Smooth muscle cell (in vitro differentiated cells): Measurements from ENCODE around the gene PDE9A. TPM values are rescaled to one million over a fixed set of nuclear protein-coding genes. Genes with fewer than 3 reads are reported as not detected.

Experiments used
- DNase-seq: peaks from one replicate; lab custom pipeline; 2025; ENCODE audit not compliant: unreplicated experiment; lab: John Stamatoyannopoulos, UW
- H2AFZ ChIP-seq: fragments of 200-600 bp; sonication (generic); 2 replicates; pipeline ENCODE4 v1.6.0; 2016; ENCODE audit warnings: antibody characterized with exemption, low read depth, mild to moderate bottlenecking
- H3F3A ChIP-seq: fragments of 200-600 bp; sonication (generic); 2 replicates; pipeline ENCODE4 v1.6.0; 2017; ENCODE audit warnings: antibody characterized with exemption, low read depth
- H3K27ac ChIP-seq: fragments of 200-600 bp; sonication (generic); 2 replicates; pipeline ENCODE4 v1.5.1; 2016; ENCODE audit warnings: low read depth, mild to moderate bottlenecking
- H3K27me3 ChIP-seq: fragments of 200-600 bp; sonication (generic); 2 replicates; pipeline ENCODE4 v1.6.1; 2016; ENCODE audit warnings: low read depth, mild to moderate bottlenecking
- H3K36me3 ChIP-seq: fragments of 200-600 bp; sonication (generic); 2 replicates; pipeline ENCODE4 v1.5.1; 2016; ENCODE audit warnings: low read depth
- H3K4me1 ChIP-seq: fragments of 200-600 bp; sonication (generic); 2 replicates; pipeline ENCODE4 v1.5.1; 2016; ENCODE audit warnings: low read depth
- H3K4me2 ChIP-seq: fragments of 200-600 bp; sonication (generic); 2 replicates; pipeline ENCODE4 v1.6.0; 2016; ENCODE audit warnings: mild to moderate bottlenecking
- H3K4me3 ChIP-seq: fragments of 200-600 bp; sonication (generic); 2 replicates; pipeline ENCODE4 v1.5.1; 2016; ENCODE audit warnings: mild to moderate bottlenecking
- H3K79me2 ChIP-seq: fragments of 200-600 bp; sonication (generic); 2 replicates; pipeline ENCODE4 v1.6.0; 2016; ENCODE audit warnings: low read depth, mild to moderate bottlenecking
- H3K9ac ChIP-seq: fragments of 200-600 bp; sonication (generic); 2 replicates; pipeline ENCODE4 v1.6.0; 2016; ENCODE audit warnings: low read depth
- H3K9me3 ChIP-seq: fragments of 200-600 bp; sonication (generic); replicated peaks from 2 replicates; pipeline ENCODE4 v1.5.1; 2016; ENCODE audit warnings: low read depth
- H4K20me1 ChIP-seq: fragments of 200-600 bp; sonication (generic); 2 replicates; pipeline ENCODE4 v1.6.0; 2016; ENCODE audit warnings: low read depth
- CTCF ChIP-seq: fragments of 200-600 bp; sonication (generic); IDR thresholded peaks from 2 replicates; pipeline ENCODE4 v1.5.1; 2017; ENCODE audit warnings: borderline replicate concordance, mild to moderate bottlenecking, antibody characterized with exemption; ENCODE audit not compliant: insufficient read depth, poor library complexity, severe bottlenecking
- WGBS: methylation state at CpG from one replicate; pipeline ENCODE4 v1.1.7; 2016; ENCODE audit warnings: low lambda C conversion rate; 5-methylcytosine and 5-hydroxymethylcytosine counted together
- polyA plus RNA-seq: library from polyadenylated mRNA; unstranded; fragments of >200 nt; fragmentation: Nextera tagmentation; extraction: Ambion mirVana; gene quantifications from 2 replicates; pipeline ENCODE4 v1.2.1, GENCODE V29; 2016
- total RNA-seq: library from RNA; depleted of rRNA; stranded (reverse); fragments of >200 nt; gene quantifications from 2 replicates; pipeline ENCODE4 v1.2.3, GENCODE V29; 2014

Gene PDE9A
- total and polyA plus RNA-seq, 2 experiments from 2014 or later, result 4.3 to 12.3 TPM

GRCh38 chr21:42656872-42657271 lies 3.5 kb downstream of the PDE9A start:
- H3K36me3 ChIP-seq, result no peaks in the 10 kb centered on the region
- H3K9ac ChIP-seq, result no peak overlapping the region
- H2AFZ ChIP-seq, result no peak overlapping the region
- no peak overlapping the region for H3K4me3 ChIP-seq
- no peaks in the 10 kb centered on the region for H3K9me3 ChIP-seq
- peaks cover 69% of the 10 kb centered on the region for H4K20me1 ChIP-seq
- H3K79me2 ChIP-seq, result peaks cover 3% of the 10 kb centered on the region
- 85% methylated on average over 8 of the region's 9 CpGs for WGBS
- peaks cover 16% of the 10 kb centered on the region for H3K4me1 ChIP-seq
- H3K27ac ChIP-seq, result no peak overlapping the region
- H3F3A ChIP-seq, result no peaks in the 10 kb centered on the region
- no peaks in the 10 kb centered on the region for H3K27me3 ChIP-seq
- no peak for DNase-seq
- no peak overlapping the region for H3K4me2 ChIP-seq
- no peak for TF ChIP-seq CTCF

- 97% methylated on average over 28 of the region's 28 CpGs for WGBS
- Histone ChIP-seq H3K27ac (no peak overlapping the region), H3K36me3 (no peaks in the 10 kb centered on the region), H2AFZ (no peak overlapping the region), H3K27me3 (no peaks in the 10 kb centered on the region), H3F3A (no peaks in the 10 kb centered on the region), H3K4me3 (no peak overlapping the region), H4K20me1 (peaks cover 73% of the 10 kb centered on the region), H3K4me1 (peaks cover 16% of the 10 kb centered on the region), H3K79me2 (peaks cover 3% of the 10 kb centered on the region), H3K9me3 (no peaks in the 10 kb centered on the region), H3K4me2 (no peak overlapping the region), H3K9ac (no peak overlapping the region)
- no peak for DNase-seq
- TF ChIP-seq CTCF, result no peak
Measured at GRCh38 chr21:42657676-42658319, 4.4 kb downstream of the PDE9A start.

- peaks cover 3% of the 10 kb centered on the region for H3K79me2 ChIP-seq
- 95% methylated on average over 16 of the region's 16 CpGs for WGBS
Measured at GRCh38 chr21:42658320-42659105, 5.1 kb downstream of the PDE9A start.

More at GRCh38 chr21:42658320-42659105, 5.1 kb downstream of the PDE9A start:
- H3K9me3 ChIP-seq, result no peaks in the 10 kb centered on the region
- H3K27ac ChIP-seq, result no peak overlapping the region
- H3K4me2 ChIP-seq, result no peak overlapping the region
- no peak for TF ChIP-seq CTCF
- DNase-seq, result no peak
- no peak overlapping the region for H2AFZ ChIP-seq
- no peaks in the 10 kb centered on the region for H3K27me3 ChIP-seq
- no peaks in the 10 kb centered on the region for H3K36me3 ChIP-seq
- H3F3A ChIP-seq, result no peaks in the 10 kb centered on the region
- H3K4me3 ChIP-seq, result no peak overlapping the region
- peaks cover 16% of the 10 kb centered on the region for H3K4me1 ChIP-seq
- H4K20me1 ChIP-seq, result peaks cover 79% of the 10 kb centered on the region
- H3K9ac ChIP-seq, result no peak overlapping the region
